NCI-H146 (cell line): ENCODE data around the gene CDH13.
A peak's percentile ranks its signal among the peaks of the same experiment; 100 is the strongest.

Source experiments
- DNase-seq: peaks from one replicate; lab custom pipeline; 2025; lab: John Stamatoyannopoulos, UW

CDH13 gene

DNA sequence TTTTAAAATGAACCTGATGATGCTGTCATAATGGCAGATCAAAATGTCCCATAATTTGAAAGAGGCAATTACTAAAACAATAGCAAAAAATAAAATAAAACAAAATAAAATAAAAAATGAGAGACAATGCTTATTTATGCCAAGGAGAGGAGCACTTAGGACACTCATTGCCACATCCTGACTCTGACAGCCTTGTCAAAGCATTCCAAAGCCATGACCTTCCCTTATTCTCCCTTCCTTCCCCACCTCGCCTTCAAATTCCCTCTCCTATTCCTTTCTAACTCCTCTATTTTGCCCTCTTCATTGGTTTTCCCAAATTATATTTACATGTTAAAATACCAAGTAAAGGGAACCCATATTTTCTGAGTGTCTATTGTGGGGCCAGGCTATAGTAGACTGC lies 220.0 kb downstream of the CDH13 start:
- DNase-seq, result no peak

DNA sequence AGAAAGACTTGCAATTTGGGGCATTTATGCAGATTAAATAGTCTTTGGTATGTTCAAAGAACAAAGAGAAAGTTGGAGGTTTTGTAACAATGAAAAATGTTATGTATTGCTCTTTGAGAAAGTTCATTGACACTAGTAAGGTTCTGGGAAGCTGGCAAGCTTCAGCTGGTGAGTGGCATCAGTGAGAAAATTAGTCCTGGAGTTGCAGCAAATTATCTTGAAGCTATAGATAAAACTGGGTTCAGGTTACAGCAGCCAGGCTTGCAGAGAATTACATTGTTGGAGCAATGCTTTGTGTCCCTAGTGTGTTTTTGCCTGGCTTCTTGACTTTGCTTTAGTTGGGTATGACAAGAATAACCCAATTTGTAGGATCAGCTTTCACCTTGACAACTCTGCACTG lies 221.2 kb downstream of the CDH13 start:
- DNase-seq, result no peak

DNA sequence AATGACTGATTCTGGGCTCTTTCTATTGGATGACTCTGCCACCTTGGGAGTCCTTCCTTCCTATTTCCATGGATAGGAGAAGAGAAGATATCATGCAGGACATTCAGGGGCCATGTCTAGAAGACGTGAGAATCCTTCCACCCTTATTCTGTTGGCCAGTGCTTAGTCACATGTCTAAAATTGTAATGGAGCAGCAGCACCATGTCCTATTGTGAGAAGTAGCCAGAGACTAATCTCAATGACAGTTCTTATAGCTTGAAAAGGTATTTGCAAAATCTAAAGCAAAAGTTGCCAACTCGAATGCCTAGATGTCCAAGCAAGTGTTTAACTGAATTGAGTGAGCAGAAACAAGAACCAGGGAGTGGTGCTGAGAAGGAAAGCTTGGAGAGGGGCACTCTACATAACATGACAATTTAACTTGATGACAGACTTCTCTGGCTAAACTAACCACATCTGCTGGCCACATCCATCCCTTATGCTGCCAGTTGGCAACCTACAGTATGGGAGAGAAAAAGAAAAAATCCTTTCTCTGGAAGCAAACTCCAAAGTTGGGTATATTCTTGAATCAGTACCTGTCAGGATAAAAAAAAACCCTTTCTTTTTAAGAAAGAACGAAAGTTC lies 225.7 kb downstream of the CDH13 start:
- no peak for DNase-seq

DNA sequence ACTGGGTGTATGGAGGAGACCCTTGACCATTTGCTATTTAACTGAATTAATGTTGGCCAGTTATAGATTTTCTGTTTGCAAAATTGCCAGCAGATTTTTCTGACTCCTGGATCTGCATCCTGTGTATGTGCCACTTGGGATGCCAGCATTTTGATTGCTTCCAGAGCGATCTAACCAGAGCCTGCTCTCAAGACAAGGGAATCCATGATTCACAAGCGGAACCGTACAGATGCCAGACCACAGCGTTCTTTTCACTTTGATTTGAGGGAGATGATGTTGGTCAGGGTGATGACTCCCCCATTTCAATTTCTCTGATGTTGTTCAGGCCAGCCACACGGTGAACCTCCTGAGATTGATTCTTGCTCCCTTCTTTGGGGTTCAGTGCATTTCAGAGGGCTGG lies 228.7 kb downstream of the CDH13 start:
- DNase-seq, result no peak

DNA sequence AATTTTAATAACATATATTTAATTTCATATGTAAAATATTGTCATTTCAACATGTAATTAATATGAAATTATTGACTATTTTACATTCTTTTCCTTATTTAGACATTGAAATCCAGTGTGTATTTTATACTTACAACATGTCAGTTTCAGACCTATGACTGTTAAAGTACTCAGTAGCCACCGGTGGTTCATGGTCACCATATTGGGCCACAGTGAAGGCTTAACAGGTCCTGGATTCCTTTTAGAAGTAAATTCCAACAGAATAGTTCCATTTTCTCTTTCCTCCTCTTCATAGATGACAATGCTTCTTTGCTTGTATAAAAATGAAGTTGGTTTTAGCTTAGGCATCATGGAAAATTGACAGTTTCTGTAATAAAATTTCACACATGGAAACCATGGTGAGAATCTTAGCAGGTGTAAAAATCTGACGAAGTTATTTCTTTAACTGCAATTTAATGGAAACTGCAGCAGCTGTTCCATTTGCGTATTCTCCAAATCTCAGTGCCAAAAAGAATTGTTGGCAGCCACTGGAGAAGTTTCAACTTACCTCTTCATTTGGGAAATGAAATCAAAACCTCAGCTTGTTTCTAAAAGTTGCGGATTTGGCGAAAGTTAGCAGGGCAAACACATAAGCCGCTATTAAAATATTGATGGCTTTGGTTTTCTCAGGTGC lies 231.1 kb downstream of the CDH13 start:
- DNase-seq, result no peak

DNA sequence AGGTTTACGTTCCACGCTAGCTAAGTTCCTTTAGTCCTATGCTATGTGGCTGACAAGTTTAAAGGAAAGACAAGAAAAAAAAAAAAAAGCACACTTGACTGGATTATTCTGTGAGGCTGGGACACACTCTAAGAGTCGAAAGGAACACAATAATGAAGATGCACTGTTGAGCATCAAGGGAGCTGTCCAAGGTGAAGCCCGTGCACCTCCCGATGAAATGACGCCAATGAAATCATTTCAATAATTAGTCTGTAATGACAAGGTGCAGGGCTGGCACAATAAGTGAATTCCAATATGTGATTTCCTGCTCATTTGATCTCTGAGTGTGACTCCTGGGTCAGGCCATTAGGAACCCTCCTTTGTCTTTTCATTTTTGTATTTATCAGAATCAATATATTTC lies 232.9 kb downstream of the CDH13 start:
- DNase-seq, result no peak

DNA sequence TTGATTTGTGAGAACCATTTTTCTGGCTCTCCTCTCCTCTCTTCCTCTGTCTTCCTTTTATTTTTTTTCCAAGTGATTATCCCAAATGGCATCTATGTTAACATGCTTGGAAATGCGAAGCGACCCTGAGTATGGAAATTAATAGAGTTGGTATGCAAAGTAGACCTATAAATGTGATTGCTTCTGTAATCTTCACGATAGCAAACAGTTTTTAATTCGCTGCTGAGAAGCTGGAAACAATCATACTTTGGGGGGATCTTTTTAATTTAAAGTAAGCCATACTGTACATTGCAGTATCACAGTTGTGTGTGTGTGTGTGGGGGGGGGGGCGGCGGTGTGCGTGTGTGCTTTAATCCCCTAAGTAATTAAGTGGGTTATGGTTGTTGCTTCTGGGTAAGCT lies 233.3 kb downstream of the CDH13 start:
- DNase-seq, result no peak

DNA sequence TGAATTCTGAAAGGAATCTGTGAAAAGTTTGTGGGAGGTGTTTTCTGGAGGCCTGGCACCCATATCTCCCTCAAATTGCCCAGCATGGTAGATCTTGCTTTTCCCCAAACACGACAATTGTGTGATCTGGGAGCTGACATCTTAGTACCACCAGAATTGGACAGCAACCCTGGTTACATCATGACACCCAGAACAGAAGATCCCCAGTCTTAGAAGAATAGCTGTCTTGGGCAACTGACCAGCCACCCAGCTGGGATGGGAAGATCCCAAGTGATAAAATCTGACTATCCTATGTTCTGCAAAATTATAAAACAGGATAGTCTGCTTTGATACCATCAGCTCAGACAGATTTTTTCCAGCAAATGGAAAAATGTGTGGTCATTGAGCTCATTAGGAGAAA lies 235.3 kb downstream of the CDH13 start:
- DNase-seq, result no peak

DNA sequence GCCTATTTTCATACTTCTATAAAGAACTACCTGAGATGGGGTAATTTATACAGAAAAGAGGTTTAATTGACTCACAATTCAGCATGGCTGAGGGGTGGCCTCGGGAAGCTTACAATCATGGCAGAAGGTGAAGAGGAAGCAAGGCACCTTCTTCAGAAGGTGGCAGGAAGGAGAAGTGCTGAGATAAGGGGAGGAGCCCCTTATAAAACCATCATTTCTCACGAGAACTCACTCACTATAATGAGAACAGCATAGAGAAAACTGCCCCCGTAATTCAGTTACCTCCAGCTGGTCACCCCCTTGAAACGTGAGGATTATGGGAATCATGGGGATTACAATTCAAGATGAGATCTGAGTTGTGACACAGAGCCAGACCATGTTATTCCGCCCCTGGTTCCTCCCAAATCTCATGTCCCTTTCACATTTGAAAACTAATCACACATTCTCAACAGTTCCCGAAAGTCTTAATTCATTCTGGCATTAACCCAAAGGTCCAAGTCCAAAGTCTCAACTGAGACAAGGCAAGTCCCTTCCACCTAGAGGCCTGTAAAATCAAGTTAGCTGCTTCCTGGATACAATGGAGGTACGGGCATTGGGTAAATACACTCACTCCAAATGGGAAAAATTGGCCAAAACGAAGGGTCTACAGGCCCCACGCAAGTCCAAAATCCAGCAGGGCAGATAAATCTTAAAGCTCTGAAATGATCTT lies 237.7 kb downstream of the CDH13 start:
- no peak for DNase-seq

DNA sequence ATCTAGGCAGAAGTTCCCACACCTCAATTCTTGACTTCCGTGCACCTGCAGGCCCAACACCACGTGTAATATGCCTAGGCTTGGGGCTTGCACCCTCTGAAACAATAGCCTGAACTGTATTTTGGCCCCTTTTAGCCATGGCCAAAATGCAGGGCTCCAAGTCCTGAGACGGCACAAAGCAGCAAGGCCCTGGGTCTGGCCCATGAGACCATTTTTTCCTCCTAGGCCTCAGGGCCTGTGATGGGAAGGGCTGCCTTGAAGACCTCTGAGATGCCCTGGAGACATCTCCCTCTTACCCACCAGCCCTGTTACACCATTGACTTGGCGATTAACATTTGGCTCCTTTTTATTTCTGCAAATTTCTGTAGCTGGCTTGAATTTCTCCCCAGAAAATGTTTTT lies 238.6 kb downstream of the CDH13 start:
- DNase-seq, result no peak

DNA sequence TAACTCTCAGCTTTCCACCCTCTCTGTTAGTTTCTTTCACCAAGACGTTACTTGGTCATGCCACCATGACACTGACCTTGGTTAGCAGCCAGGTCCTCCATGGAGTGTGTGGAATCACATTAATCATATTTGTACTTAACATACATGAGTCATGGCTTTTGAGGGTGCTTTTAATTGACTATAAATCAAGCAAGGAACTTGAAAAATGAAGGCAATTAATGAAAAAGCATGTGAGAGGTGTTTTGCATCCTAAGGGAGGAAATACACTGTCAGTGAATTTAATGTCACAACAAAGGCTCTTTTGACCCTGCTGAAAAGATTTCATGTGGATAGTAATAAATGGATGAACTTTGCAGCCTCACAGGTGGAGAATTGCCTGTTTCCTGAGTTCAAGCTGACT lies 240.7 kb downstream of the CDH13 start:
- DNase-seq, result no peak

DNA sequence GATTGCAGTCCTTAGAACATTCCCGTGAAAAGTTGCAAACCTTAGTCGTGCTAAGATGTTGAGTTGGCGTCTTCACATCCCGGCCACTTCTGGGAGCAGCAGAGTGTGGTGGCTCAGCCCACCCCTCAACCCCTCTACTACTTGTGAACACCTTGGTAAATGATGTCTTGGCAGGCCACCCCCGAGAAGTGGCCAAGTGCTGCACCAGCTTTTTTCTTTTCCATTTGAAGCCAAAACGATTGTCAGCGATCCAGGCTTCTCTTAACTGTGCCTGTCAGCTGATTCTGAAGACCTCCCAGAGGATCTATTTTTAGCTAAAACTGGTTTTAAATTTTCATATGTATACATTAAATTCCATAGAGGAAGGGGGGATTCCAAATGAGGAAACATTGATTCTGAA lies 247.5 kb downstream of the CDH13 start:
- no peak for DNase-seq

DNA sequence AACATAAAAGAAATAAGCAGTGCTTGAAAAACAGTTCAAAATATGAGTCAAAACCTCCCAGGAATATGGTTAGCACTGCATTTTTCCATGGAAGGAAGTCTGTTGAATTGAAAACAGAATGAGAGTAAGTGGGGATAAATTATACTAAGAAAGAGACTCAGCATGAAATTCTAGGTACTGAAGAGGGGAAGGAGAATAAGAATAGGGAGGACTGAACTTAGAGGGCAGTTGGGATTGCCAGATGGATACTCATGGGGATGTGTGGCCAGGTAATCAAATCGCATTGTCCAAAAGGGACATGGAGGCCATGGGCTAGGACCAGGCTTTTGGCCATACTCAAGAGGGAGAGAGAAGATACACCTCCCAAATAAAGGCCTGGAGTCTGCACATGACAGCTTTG lies 247.9 kb downstream of the CDH13 start:
- DNase-seq, result no peak

DNA sequence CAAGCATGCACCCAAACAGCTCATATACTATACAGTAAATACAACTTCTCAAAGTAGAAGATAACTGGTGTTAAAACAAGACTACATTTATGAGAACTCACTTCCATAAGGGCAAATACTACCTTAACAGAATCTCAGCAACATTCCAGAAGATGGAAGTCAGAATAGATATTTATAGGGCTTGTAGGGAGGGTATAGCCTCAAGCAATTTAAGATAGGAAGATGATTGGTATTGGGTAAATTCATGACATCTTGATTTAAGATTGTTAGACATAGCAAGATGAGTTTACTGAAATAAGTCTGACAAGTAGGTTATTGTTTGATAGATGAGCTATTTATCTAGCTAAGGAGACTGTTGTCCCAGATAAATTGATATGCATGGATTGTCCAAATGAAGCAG lies 250.2 kb downstream of the CDH13 start:
- no peak for DNase-seq

DNA sequence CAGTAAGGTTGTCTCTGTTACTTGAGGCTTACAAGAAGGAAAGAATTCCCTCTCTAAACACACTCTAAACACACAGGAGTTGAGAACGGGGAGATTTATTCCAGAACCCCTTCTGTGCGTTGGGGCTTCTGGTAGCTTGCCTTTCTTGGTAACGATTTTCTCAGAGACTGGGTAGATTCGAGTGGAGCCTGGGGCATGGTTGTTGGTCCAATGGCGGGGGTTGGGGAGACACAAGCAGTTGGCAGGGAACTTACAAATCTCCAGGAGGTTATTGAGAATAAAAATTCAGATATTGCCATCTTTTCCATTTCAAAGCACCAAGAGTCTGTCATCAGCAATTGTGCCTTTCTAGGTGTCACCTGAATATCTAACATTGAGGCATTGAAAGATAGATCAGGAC lies 251.7 kb downstream of the CDH13 start:
- no peak for DNase-seq

DNA sequence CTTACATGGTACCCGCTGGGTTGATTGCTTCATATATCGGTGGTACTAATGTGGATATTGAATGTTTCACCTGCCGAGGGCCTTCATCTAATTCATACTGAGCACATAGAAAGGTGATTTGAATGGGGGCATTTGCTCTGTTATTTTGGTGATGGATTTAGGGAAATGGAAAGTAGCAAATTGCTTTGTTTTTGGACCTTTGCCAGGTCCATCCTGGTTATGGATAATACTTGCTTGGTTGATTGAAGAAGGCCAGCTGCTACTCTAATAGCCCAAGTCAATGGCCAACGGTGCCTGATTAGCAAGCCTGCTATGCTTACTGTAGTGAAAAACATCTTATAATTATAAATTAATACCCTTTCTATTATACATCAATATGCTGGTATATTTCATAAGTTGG lies 253.6 kb downstream of the CDH13 start:
- peak; percentile 5 for DNase-seq

DNA sequence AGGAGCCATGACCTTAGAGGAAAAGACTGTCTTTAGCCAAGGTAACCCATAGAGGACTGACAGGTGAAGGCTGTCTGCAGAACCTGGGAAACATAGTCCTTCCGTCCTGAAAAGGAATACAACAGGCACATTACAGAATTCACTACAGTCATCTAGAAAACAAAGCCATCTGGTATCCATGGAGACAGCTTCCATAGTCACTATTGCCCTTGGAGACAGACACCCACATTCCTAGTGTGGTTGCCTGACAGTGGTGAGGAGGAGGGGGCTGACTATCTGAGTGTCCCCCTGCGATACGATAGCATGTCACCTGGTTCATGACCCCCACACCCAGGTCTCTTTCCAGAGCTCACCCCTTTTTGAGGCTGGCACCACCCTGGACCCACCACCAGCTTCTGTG lies 254.7 kb downstream of the CDH13 start:
- no peak for DNase-seq

DNA sequence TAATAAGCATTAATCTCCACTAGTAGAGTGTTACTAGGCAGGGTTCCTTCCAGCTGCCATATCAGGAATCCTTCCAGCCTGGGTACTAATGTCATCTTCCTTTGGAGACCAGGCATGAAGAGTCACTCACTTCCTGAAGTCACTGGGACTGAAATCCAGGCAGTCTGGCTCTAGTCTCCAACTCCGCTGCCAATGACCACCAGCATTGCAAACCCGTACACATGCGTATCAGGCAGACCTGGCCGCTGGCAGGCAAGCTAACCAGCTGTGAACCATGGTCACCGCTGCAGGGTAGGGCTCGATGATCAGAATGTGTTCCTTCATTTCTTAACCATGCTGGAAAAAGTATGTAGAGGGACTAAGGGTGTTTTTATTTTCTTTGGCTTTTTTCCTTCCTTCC lies 255.5 kb downstream of the CDH13 start:
- no peak for DNase-seq

DNA sequence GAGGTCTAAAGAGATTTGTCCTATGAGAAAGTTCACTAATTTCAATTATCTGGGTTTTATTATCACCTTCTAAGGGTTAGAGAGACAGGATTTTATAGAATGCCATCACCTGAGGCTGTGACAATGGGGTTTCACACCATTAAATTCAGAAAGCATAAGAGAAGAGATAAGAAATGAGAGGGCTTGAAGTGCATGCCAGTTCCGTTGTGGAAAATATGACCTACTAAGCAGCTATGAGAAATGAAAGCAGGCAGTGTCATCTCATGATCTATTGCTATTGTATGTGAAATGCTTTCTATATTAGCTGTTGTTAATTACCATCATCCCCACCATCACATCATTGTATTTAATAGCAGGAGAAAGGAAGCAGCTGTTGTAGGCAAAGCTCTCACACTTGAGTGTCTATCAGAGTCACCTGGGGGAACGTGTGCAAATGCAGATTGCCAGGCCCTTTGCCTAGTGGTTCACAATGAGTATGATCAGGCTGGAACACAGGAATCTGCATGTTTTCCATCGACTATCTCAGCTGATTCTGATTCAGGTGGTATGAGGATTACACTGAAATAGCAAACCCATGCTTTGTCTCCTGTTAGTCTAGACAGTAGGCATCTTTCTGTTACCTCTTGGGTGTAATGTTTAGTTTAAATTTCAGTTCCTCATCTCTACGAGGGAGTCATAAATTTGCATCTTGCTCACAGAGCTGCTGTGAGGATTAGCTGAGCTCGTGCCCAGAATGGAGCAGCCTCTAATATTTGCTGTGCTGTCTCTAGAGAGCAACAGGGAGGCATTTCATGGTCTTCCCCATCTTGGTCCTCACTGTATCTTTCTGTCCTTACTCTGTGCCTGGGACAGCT lies 256.4 kb downstream of the CDH13 start:
- no peak for DNase-seq

DNA sequence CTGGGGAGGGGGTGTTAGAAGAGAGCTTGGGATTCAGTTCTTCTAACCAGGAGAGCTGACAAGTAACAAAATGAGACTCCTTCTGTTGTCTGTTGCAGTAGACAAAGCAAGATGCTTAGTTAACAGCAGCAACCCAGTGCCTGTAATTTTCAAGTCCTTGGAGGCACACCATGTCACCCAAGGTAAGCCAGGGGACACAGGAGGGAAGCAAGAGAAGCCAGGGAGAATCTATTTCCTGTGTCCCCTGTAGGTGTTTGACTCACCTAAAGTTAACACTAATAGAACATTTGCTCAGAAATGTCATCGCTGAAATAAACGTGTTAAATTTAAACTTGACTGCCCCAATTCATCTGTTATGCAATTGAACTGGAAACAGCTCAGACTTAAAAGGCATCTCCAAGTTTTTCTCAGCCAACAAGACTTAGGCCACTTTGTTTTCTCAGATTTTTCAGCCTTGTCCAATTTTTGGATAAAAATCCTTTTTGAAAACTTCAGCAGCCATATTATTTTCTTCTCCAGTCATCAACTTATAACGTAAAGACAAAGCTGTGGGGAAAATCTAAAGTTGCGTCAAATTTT lies 257.6 kb downstream of the CDH13 start:
- DNase-seq, result no peak

DNA sequence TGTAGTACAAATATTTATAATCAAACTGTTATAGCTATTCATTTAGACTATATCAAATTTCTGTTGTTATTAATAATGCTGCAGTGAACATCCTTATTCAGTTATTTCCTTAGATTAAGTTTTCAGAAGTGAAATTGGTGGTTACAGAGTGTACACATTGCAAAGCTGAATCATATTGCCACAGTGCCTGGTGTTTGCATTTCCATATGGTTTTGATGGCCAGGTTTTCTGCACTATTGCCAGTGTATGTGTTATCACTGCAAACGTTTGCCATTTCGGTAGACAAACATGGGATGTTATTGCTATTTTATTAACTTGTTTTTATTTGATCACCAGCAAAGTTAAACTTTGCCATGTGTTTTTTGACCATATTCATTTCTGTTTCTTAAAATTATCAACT lies 259.4 kb downstream of the CDH13 start:
- DNase-seq, result no peak

DNA sequence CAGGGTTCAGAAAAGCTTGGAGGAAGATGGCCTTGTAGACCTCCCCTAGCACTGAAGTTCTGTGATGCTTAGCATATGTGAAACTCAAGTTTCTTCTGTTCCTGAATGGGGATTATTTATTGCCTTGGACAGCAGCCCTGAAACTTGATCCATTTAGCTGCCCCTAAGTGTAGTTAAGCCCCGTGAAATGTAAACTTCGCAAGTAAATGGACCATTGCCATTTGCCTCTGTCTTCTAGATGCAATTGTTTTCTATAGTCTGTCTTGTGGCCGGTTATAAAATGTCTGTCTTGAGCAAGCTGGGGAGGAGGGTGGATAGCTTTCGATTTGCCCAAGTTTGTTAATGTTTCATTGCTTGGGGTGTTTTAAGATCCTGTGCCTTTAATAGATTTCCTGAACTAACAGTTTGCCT lies 261.8 kb downstream of the CDH13 start:
- DNase-seq, result no peak
